Measurements from ENCODE around the gene STK32C. TPM values are rescaled to one million over a fixed set of nuclear protein-coding genes. Genes with fewer than 3 reads are reported as not detected.

Gene STK32C
- total and polyA plus RNA-seq, 4 donors = 4.9 to 12.4 (median 9.7) TPM

DNA sequence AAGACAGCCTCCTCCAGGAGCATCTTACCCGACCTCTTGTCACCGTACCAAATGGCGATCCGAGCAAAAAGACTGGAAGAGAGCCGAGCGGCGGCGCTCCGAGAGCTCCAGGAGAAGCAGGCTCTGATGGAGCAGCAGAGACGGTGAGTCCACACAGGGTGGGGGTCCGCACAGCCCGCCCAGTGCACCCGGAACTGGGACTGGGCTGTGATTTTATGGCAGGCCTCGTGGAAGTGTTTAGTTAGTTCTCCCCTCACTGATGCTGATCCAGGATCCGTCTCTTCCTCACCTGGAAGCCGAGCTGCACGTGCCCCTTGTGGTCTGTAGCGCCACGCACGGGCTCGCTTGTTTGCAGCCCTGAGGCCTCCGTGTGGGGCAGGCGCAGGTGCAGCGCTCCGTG lies 43.9 kb upstream of the STK32C start:
- no peak for ATAC-seq (ENCODE audit: low FRiP score)
- H3K4me1 ChIP-seq (ENCODE audit: control insufficient read depth in 1 of 2, insufficient read depth in 2 of 2, low read length in 2 of 2) = no peaks in the 10 kb centered on the region
- DNase-seq = peak; percentile 29 to 45
- H3K27me3 ChIP-seq (ENCODE audit: control insufficient read depth in 1 of 2, insufficient read depth in 2 of 2, low read length in 1 of 2) = no peaks in the 10 kb centered on the region
- 88 to 91% methylated on average over 25 of the region's 25 CpGs for WGBS, 2 donors
- H3K27ac ChIP-seq (ENCODE audit: low read depth in 1 of 2, low read length in 2 of 2) = no peak overlapping the region
- no peak overlapping the region for H3K4me3 ChIP-seq (ENCODE audit: low read length in 2 of 2)
- intact Hi-C loops (cut with DNase I) = loop anchor here in 1 of 2 donors (5.0 kb wide), 1 partner anchor 129 kb away; no protein-coding TSS in a partner anchor
- H3K9me3 ChIP-seq (ENCODE audit: control insufficient read depth, low read length) = no peaks in the 10 kb centered on the region
- H3K36me3 ChIP-seq (ENCODE audit: control insufficient read depth in 1 of 2, insufficient read depth in 2 of 2, low read length in 1 of 2) = no peaks in the 10 kb centered on the region

- Histone ChIP-seq H3K27me3 (ENCODE audit: control insufficient read depth in 1 of 2, insufficient read depth in 2 of 2, low read length in 1 of 2) (no peaks in the 10 kb centered on the region), H3K36me3 (ENCODE audit: control insufficient read depth in 1 of 2, insufficient read depth in 2 of 2, low read length in 1 of 2) (no peaks in the 10 kb centered on the region), H3K9me3 (ENCODE audit: control insufficient read depth, low read length) (no peaks in the 10 kb centered on the region), H3K27ac (ENCODE audit: low read depth in 1 of 2, low read length in 2 of 2) (no peak overlapping the region), H3K4me3 (ENCODE audit: low read length in 2 of 2) (no peak overlapping the region), H3K4me1 (ENCODE audit: control insufficient read depth in 1 of 2, insufficient read depth in 2 of 2, low read length in 2 of 2) (no peaks in the 10 kb centered on the region)
- ATAC-seq (ENCODE audit: low FRiP score) (no peak), DNase-seq (peak; percentile 36 to 68)
- WGBS, 2 donors = 94 to 97% methylated on average over 17 of the region's 17 CpGs
- intact Hi-C loops (cut with DNase I) = loop anchor here in 1 of 2 donors (5.0 kb wide), 1 partner anchor 129 kb away; no protein-coding TSS in a partner anchor
Measured at GRCh38 chr10:132350946-132351345, 43.2 kb upstream of the STK32C start.

DNA sequence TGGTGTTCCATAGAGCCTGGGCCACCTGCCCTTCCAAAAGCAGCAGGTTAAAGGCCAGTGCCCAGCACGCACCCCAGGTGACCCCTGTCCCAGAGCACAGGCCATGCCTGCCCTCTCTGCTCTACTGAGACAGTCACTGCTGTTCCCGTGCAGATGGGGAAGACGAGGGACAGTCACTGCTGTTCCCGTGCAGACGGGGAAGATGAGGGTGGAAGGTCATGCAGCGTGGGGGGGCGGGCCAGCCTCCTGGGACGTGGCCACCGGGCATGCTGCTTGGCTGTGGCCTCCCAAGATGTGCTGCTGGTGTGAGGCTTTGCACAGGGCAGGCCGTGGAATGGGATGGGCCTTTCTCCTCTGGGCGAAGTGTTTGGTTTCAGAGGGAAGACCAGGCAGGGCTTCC lies 42.6 kb upstream of the STK32C start:
- Histone ChIP-seq H3K9me3 (ENCODE audit: control insufficient read depth, low read length) (no peaks in the 10 kb centered on the region), H3K4me1 (ENCODE audit: control insufficient read depth in 1 of 2, insufficient read depth in 2 of 2, low read length in 2 of 2) (no peaks in the 10 kb centered on the region), H3K36me3 (ENCODE audit: control insufficient read depth in 1 of 2, insufficient read depth in 2 of 2, low read length in 1 of 2) (no peaks in the 10 kb centered on the region), H3K27ac (ENCODE audit: low read depth in 1 of 2, low read length in 2 of 2) (no peak overlapping the region), H3K4me3 (ENCODE audit: low read length in 2 of 2) (no peak overlapping the region), H3K27me3 (ENCODE audit: control insufficient read depth in 1 of 2, insufficient read depth in 2 of 2, low read length in 1 of 2) (no peaks in the 10 kb centered on the region)
- WGBS, 2 donors = 83% methylated on average over 11 of the region's 11 CpGs
- ATAC-seq (ENCODE audit: low FRiP score) (no peak), DNase-seq (peak; percentile 30 to 72)
- intact Hi-C loops (cut with DNase I) = loop anchor here in 1 of 2 donors (5.0 kb wide), 1 partner anchor 128 kb away; no protein-coding TSS in a partner anchor

DNA sequence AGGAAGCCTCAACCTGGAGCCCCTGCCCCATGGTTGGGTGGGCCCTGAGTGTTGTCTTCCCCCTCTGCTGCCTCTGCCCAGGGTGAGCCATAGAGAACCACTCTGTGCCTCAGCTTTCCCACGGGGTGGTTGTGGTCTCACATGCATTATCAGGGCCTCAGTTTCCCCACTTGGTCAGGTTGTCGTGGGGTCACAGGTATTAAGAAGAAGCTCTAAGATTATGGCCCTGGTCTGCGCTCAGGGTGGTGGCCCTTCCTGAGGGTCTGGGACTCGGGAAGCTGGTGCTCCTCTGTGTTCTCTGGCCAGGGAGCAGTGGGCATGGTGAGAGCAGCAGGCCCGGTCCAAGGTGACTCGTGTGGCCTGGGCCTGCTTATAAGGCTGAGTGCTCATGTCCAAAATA lies 42.0 kb upstream of the STK32C start:
- WGBS, 2 donors = 89 to 91% methylated on average over 6 of the region's 6 CpGs
- no peak for ATAC-seq (ENCODE audit: low FRiP score)
- peak; percentile 15 to 66 for DNase-seq
- Histone ChIP-seq H3K9me3 (ENCODE audit: control insufficient read depth, low read length) (no peaks in the 10 kb centered on the region), H3K27ac (ENCODE audit: low read depth in 1 of 2, low read length in 2 of 2) (no peak overlapping the region), H3K27me3 (ENCODE audit: control insufficient read depth in 1 of 2, insufficient read depth in 2 of 2, low read length in 1 of 2) (no peaks in the 10 kb centered on the region), H3K4me1 (ENCODE audit: control insufficient read depth in 1 of 2, insufficient read depth in 2 of 2, low read length in 2 of 2) (no peaks in the 10 kb centered on the region), H3K36me3 (ENCODE audit: control insufficient read depth in 1 of 2, insufficient read depth in 2 of 2, low read length in 1 of 2) (no peaks in the 10 kb centered on the region), H3K4me3 (ENCODE audit: low read length in 2 of 2) (no peak overlapping the region)
- intact Hi-C loops (cut with DNase I) = loop anchor here in 1 of 2 donors (5.0 kb wide), 1 partner anchor 127 kb away; no protein-coding TSS in a partner anchor

DNA sequence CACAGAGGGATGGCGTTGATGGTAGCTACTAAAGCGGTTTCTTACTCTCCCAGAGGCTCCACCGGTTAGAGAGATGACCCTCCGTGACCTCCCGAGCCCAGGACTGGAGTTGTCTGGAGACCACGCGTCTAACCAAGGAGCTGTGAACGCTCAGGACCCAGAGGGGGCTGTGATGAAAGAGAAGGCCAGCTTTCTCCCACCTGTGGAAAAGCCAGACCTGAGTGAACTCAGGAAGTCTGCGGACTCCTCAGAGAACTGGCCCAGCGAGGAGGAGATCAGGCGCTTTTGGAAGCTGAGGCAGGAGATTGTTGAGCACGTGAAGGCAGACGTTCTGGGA lies 40.1 kb upstream of the STK32C start:
- 82 to 86% methylated on average over 13 of the region's 13 CpGs for WGBS, 2 donors
- H3K4me1 ChIP-seq (ENCODE audit: control insufficient read depth in 1 of 2, insufficient read depth in 2 of 2, low read length in 2 of 2) = no peaks in the 10 kb centered on the region
- no peaks in the 10 kb centered on the region for H3K27me3 ChIP-seq (ENCODE audit: control insufficient read depth in 1 of 2, insufficient read depth in 2 of 2, low read length in 1 of 2)
- H3K9me3 ChIP-seq (ENCODE audit: control insufficient read depth, low read length) = no peaks in the 10 kb centered on the region
- no peak overlapping the region for H3K27ac ChIP-seq (ENCODE audit: low read depth in 1 of 2, low read length in 2 of 2)
- H3K36me3 ChIP-seq (ENCODE audit: control insufficient read depth in 1 of 2, insufficient read depth in 2 of 2, low read length in 1 of 2) = no peaks in the 10 kb centered on the region
- DNase-seq (no peak), ATAC-seq (ENCODE audit: low FRiP score) (no peak)
- intact Hi-C loops (cut with DNase I) = no loop called here
- H3K4me3 ChIP-seq (ENCODE audit: low read length in 2 of 2) = no peak overlapping the region

GRCh38 chr10:132347211-132347930 lies 39.6 kb upstream of the STK32C start:
- no peak overlapping the region for H3K4me3 ChIP-seq (ENCODE audit: low read length in 2 of 2)
- no peaks in the 10 kb centered on the region for H3K36me3 ChIP-seq (ENCODE audit: control insufficient read depth in 1 of 2, insufficient read depth in 2 of 2, low read length in 1 of 2)
- no peaks in the 10 kb centered on the region for H3K4me1 ChIP-seq (ENCODE audit: control insufficient read depth in 1 of 2, insufficient read depth in 2 of 2, low read length in 2 of 2)
- 94 to 95% methylated on average over 23 of the region's 23 CpGs for WGBS, 2 donors
- no peaks in the 10 kb centered on the region for H3K27me3 ChIP-seq (ENCODE audit: control insufficient read depth in 1 of 2, insufficient read depth in 2 of 2, low read length in 1 of 2)
- no peaks in the 10 kb centered on the region for H3K9me3 ChIP-seq (ENCODE audit: control insufficient read depth, low read length)
- H3K27ac ChIP-seq (ENCODE audit: low read depth in 1 of 2, low read length in 2 of 2) = no peak overlapping the region
- peak; percentile 30 to 64 for DNase-seq
- no peak for ATAC-seq (ENCODE audit: low FRiP score)
- intact Hi-C loops (cut with DNase I) = no loop called here

DNA sequence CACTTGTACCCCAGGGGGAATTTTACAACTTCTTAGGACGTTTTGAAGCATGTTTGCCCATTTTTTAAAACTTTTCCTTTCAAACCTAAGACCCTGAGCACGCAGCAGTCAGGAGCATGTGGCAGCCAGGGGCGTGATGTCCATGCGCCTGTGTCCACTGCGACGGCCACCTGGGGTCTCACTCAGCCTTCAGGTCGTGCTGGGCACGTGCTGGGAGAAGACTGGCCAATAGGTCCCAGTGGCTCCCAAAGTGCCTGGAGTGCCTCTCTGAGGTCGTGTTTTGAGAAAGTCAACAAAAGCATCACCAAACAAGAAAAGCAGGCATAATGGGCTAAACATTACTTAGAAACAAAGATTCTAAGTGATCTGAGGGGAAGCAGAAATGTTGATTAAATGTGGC lies 39.1 kb upstream of the STK32C start:
- ATAC-seq (ENCODE audit: low FRiP score) = no peak

DNA sequence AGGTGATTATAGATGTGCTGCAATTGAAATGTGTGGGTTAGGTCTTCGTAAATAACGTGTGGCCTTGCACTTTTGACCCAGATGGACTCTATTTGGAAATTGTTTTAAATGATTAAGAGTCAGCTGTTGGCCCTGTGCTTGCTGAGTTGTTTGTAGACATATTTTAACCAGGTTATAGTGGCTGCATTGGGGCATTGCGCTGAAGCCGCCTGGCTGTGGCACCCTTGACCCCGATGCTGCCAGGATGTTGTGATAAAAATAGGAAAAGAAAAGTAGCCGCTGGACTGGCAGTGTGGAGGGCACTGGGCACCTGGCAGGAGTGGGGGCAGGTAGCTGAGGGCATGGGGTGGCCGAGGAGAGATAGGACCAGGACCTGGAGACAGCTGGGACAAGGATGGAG lies 37.6 kb upstream of the STK32C start:
- no peaks in the 10 kb centered on the region for H3K9me3 ChIP-seq (ENCODE audit: control insufficient read depth, low read length)
- no peaks in the 10 kb centered on the region for H3K4me1 ChIP-seq (ENCODE audit: control insufficient read depth in 1 of 2, insufficient read depth in 2 of 2, low read length in 2 of 2)
- H3K27ac ChIP-seq (ENCODE audit: low read depth in 1 of 2, low read length in 2 of 2) = no peak overlapping the region
- ATAC-seq (ENCODE audit: low FRiP score) = no peak
- no peak overlapping the region for H3K4me3 ChIP-seq (ENCODE audit: low read length in 2 of 2)
- DNase-seq = peak in 1 of 2 donors; percentile 60
- no peaks in the 10 kb centered on the region for H3K36me3 ChIP-seq (ENCODE audit: control insufficient read depth in 1 of 2, insufficient read depth in 2 of 2, low read length in 1 of 2)
- WGBS, 2 donors = 94 to 95% methylated on average over 7 of the region's 7 CpGs
- intact Hi-C loops (cut with DNase I) = no loop called here
- H3K27me3 ChIP-seq (ENCODE audit: control insufficient read depth in 1 of 2, insufficient read depth in 2 of 2, low read length in 1 of 2) = no peaks in the 10 kb centered on the region

More for the DNA sequence above, 39.1 kb upstream of the STK32C start:
- DNase-seq = peak in 1 of 2 donors; percentile 64
- Histone ChIP-seq H3K4me1 (ENCODE audit: control insufficient read depth in 1 of 2, insufficient read depth in 2 of 2, low read length in 2 of 2) (no peaks in the 10 kb centered on the region), H3K27ac (ENCODE audit: low read depth in 1 of 2, low read length in 2 of 2) (no peak overlapping the region), H3K9me3 (ENCODE audit: control insufficient read depth, low read length) (no peaks in the 10 kb centered on the region), H3K36me3 (ENCODE audit: control insufficient read depth in 1 of 2, insufficient read depth in 2 of 2, low read length in 1 of 2) (no peaks in the 10 kb centered on the region), H3K27me3 (ENCODE audit: control insufficient read depth in 1 of 2, insufficient read depth in 2 of 2, low read length in 1 of 2) (no peaks in the 10 kb centered on the region), H3K4me3 (ENCODE audit: low read length in 2 of 2) (no peak overlapping the region)
- WGBS, 2 donors = 91% methylated on average over 9 of the region's 9 CpGs
- intact Hi-C loops (cut with DNase I) = no loop called here

DNA sequence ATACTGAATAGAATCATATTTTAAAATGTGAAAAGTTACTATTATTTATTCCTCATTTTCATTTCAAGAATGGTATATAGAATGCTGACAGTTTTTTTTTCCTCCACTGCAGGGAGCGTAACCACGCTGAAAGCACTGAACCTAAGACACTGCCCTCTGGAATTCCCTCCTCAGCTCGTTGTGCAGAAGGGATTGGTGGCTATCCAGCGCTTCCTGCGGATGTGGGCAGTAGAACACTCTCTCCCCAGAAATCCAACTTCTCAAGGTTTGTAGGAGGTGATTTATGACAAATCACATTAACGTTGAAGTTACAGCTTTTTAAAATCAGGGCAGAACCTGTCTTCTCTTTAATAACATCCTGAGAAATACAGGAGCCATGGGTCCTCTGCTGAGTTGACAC lies 36.6 kb upstream of the STK32C start:
- no peaks in the 10 kb centered on the region for H3K9me3 ChIP-seq (ENCODE audit: control insufficient read depth, low read length)
- WGBS, 2 donors = 83 to 86% methylated on average over 6 of the region's 6 CpGs
- H3K36me3 ChIP-seq (ENCODE audit: control insufficient read depth in 1 of 2, insufficient read depth in 2 of 2, low read length in 1 of 2) = no peaks in the 10 kb centered on the region
- intact Hi-C loops (cut with DNase I) = no loop called here
- no peak overlapping the region for H3K27ac ChIP-seq (ENCODE audit: low read depth in 1 of 2, low read length in 2 of 2)
- H3K27me3 ChIP-seq (ENCODE audit: control insufficient read depth in 1 of 2, insufficient read depth in 2 of 2, low read length in 1 of 2) = no peaks in the 10 kb centered on the region
- no peak overlapping the region for H3K4me3 ChIP-seq (ENCODE audit: low read length in 2 of 2)
- DNase-seq (no peak), ATAC-seq (ENCODE audit: low FRiP score) (no peak)
- no peaks in the 10 kb centered on the region for H3K4me1 ChIP-seq (ENCODE audit: control insufficient read depth in 1 of 2, insufficient read depth in 2 of 2, low read length in 2 of 2)
